HEK293 (cell line): ENCODE results near the gene PCLO.

Experiments used
- CTCF ChIP-seq: fragments of 450-650 bp; formaldehyde crosslinking; IDR thresholded peaks from 2 replicates; pipeline ENCODE4 v1.5.1; 2016; ENCODE audit warnings: missing biosample characterization, missing genetic modification characterization
- ELK4 ChIP-seq: IDR thresholded peaks from 2 replicates; pipeline ENCODE4 v1.6.1; 2011; ENCODE audit warnings: mild to moderate bottlenecking, low read depth, low read length, borderline replicate concordance
- REST ChIP-seq: fragments of 450-650 bp; formaldehyde crosslinking; IDR thresholded peaks from 2 replicates; pipeline ENCODE4 v1.5.1; 2016; ENCODE audit warnings: missing biosample characterization, missing genetic modification characterization
- ZBTB6 ChIP-seq: fragments of 450-650 bp; formaldehyde crosslinking; IDR thresholded peaks from 2 replicates; pipeline ENCODE4 v1.5.1; 2017; ENCODE audit warnings: missing biosample characterization, missing genetic modification characterization
- ZNF449 ChIP-seq: fragments of 450-650 bp; formaldehyde crosslinking; IDR thresholded peaks from 2 replicates; pipeline ENCODE4 v1.5.1; 2017; ENCODE audit warnings: missing biosample characterization, mild to moderate bottlenecking, missing genetic modification characterization, moderate library complexity
- ZNF785 ChIP-seq: fragments of 450-650 bp; formaldehyde crosslinking; IDR thresholded peaks from 2 replicates; pipeline ENCODE4 v1.5.1; 2016; ENCODE audit warnings: missing biosample characterization, missing genetic modification characterization

- no peak for TF ChIP-seq ELK4
- TF ChIP-seq REST (tag by site-specific recombination), result no peak
- no peak for TF ChIP-seq CTCF (tag by site-specific recombination)
- no peak for TF ChIP-seq ZNF785 (tag by site-specific recombination)
- TF ChIP-seq ZBTB6, result no peak
- TF ChIP-seq ZNF449, result no peak
Observed at GRCh38 chr7:82760074-82760473, 402.6 kb downstream of the PCLO start.
